Prostate gland (tissue), 2 donors: ENCODE measurements around the gene HRH2.

Source experiments
- POLR2A ChIP-seq: fragments of 450-650 bp; IDR thresholded peaks from one replicate; pipeline ENCODE4 v1.6.1; 2016; ENCODE audit warnings: antibody characterized with exemption, mild to moderate bottlenecking
- TF ChIP-seq, protein P1 (sequence below), 4 experiments: fragments of 200-600 bp in 2 of 4; fragments of 450-650 bp in 2 of 4; sonication (generic) in 2 of 4; IDR thresholded peaks; 1 replicate in 3 of 4; 2 replicates in 1 of 4; pipeline ENCODE4 v1.5.1; 2016 to 2019; ENCODE audit warnings: antibody characterized with exemption in 4 of 4, mild to moderate bottlenecking in 2 of 4, moderate library complexity in 2 of 4

DNA sequence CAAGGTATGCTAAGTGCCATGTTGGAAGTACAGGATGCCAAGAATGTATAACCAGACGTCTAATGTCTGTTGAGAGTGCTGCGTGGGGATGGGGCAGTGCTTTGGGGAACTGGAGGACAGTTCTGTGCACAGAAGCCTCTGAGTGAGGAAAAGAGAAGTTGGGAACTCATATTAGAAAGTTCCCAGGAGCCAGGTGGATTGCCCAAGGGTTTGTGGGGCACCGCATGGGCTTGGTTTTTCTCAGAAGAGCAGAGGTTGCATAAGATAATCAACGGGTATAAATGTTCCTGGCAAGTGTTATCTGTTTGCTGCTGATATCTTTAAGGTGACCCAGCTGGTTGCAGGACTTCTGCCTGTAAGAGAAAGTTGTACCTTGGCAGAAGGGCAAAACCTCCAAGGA lies 13.1 kb downstream of the HRH2 start:
- no peak for TF ChIP-seq POLR2A
- TF ChIP-seq, protein P1, sequence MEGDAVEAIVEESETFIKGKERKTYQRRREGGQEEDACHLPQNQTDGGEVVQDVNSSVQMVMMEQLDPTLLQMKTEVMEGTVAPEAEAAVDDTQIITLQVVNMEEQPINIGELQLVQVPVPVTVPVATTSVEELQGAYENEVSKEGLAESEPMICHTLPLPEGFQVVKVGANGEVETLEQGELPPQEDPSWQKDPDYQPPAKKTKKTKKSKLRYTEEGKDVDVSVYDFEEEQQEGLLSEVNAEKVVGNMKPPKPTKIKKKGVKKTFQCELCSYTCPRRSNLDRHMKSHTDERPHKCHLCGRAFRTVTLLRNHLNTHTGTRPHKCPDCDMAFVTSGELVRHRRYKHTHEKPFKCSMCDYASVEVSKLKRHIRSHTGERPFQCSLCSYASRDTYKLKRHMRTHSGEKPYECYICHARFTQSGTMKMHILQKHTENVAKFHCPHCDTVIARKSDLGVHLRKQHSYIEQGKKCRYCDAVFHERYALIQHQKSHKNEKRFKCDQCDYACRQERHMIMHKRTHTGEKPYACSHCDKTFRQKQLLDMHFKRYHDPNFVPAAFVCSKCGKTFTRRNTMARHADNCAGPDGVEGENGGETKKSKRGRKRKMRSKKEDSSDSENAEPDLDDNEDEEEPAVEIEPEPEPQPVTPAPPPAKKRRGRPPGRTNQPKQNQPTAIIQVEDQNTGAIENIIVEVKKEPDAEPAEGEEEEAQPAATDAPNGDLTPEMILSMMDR (IDR thresholded peaks at IDR 0.05) = no peak
